22Rv1 (cell line): ENCODE data around the gene PHKB.

Source experiments
- H3K27ac ChIP-seq: fragments of 450-650 bp; 2 replicates; pipeline ENCODE4 v1.5.1; 2017
- ZFX ChIP-seq: fragments of 450-650 bp; IDR thresholded peaks from 2 replicates; pipeline ENCODE4 v1.6.1; 2017; ENCODE audit warnings: antibody characterized with exemption, borderline replicate concordance
- TF ChIP-seq, protein P1 (sequence below): fragments of 450-650 bp; IDR thresholded peaks from 2 replicates; pipeline ENCODE4 v1.5.1; 2017; ENCODE audit warnings: mild to moderate bottlenecking

The PHKB gene

DNA sequence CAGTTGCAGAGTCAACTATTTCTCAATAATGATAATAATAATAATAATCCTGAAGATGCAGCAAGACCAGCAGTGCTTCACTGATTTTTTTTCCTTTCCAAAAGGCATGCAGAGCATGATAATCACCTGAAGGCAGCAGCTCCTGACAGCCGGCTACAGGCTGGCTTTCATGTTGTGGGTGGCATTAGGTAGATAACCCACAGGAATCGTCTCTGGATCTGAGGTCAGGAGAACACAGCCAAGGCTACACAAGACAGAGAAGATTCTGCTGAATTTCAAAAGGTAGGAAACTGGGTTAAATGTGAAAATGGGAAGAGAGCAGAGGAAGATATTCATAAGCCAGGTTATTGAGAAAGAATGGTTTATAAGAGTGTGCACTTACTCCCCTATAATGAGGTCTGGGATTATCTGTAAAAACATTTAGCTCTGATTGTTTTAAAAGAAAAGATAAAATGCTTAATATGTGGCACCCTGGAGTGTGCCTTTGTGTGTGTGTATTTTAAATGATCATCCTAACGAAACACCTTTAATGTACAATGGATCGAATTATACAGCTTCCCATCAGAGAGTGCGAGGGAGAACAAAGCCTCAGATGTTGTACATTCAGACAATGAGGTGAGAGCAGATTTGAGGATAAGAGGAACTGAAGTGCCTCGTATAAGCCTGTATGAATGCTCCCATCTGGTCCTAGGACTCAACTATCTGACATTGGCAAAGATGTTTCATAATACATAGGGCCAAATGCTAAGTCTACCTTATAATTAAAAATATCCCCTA is 273.1 kb downstream of the PHKB start:
- no peak for TF ChIP-seq ZFX
- TF ChIP-seq, protein P1, sequence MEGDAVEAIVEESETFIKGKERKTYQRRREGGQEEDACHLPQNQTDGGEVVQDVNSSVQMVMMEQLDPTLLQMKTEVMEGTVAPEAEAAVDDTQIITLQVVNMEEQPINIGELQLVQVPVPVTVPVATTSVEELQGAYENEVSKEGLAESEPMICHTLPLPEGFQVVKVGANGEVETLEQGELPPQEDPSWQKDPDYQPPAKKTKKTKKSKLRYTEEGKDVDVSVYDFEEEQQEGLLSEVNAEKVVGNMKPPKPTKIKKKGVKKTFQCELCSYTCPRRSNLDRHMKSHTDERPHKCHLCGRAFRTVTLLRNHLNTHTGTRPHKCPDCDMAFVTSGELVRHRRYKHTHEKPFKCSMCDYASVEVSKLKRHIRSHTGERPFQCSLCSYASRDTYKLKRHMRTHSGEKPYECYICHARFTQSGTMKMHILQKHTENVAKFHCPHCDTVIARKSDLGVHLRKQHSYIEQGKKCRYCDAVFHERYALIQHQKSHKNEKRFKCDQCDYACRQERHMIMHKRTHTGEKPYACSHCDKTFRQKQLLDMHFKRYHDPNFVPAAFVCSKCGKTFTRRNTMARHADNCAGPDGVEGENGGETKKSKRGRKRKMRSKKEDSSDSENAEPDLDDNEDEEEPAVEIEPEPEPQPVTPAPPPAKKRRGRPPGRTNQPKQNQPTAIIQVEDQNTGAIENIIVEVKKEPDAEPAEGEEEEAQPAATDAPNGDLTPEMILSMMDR, result no peak
- no peak overlapping the region for H3K27ac ChIP-seq

DNA sequence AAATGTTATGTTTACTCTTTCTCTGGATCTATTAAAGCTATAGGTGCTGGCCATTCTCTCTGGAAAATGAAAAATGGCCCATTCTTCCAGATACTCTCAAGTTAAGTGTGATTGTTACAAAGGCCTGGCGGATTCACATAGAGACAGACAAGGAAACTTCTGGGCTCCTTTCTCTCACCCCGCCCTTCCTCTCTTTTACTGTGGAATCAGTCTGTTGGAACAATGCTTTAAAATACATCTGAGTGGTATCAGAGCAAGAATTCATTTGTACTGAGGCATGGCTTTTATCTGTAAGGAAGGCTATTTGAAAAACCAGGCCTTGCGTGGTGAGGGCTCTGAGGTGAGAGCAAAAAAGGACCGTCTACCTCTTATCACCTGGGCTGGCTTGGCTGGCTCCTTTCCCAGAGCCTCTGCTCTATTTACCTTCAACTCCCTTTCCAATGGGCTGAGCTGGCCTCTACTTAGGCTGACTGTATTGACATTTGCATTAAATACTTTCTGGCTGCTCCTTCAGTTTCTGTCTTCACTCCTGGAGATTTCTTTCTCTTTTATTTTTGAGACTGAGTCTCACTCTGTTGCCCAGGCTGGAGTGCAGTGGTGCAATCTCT is 274.0 kb downstream of the PHKB start:
- no peak overlapping the region for H3K27ac ChIP-seq
- TF ChIP-seq ZFX, result no peak
- TF ChIP-seq, protein P1, result no peak

DNA sequence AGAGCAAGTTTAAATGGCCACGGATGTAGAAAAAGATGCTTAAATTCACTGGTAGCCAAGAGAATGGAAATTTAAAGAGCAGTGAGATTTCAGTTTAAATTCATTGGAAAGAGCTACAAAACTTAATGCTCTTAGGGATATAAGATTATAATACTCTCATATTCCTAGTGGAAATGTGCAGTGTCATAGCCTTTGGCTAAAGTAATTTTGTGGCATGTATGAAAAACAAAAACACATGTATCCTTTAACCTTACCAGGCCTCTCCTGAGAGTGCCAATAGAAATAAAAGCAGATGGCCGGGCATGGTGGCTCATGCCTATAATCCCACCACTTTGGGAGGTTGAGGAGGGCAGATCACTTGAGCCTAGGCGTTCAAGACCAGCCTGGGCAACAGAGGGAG is 289.2 kb downstream of the PHKB start:
- no peak overlapping the region for H3K27ac ChIP-seq
- TF ChIP-seq, protein P1, result no peak
- TF ChIP-seq ZFX, result no peak
